Neuronal stem cell (in vitro differentiated cells): Measurements from ENCODE around the gene PDGFA.

Experiments used
- DNase-seq: peaks from one replicate; pipeline ENCODE4 v3.0.0-alpha.2; 2013; ENCODE audit warnings: low spot score
- H2AFZ ChIP-seq: one replicate; pipeline ENCODE4 v1.6.1; 2013; ENCODE audit warnings: mild to moderate bottlenecking, low read length, inconsistent platforms
- H2AK5ac ChIP-seq: 2 replicates; pipeline ENCODE4 v1.6.1; 2013; ENCODE audit warnings: low read depth, mild to moderate bottlenecking, inconsistent platforms, low read length, moderate library complexity, mixed read lengths
- H2BK120ac ChIP-seq: 2 replicates; pipeline ENCODE4 v1.6.1; 2013; ENCODE audit warnings: low read depth, mild to moderate bottlenecking, inconsistent platforms, low read length, moderate library complexity, mixed read lengths
- H2BK12ac ChIP-seq: one replicate; pipeline ENCODE4 v1.6.1; 2013; ENCODE audit warnings: low read length, inconsistent platforms
- H2BK15ac ChIP-seq: 2 replicates; pipeline ENCODE4 v1.6.1; 2013; ENCODE audit warnings: mild to moderate bottlenecking, low read length, inconsistent platforms, mixed read lengths
- H2BK5ac ChIP-seq: one replicate; pipeline ENCODE4 v1.6.1; 2013; ENCODE audit warnings: inconsistent platforms, mild to moderate bottlenecking, low read length, moderate library complexity
- H3K14ac ChIP-seq: one replicate; pipeline ENCODE4 v1.6.1; 2013; ENCODE audit warnings: low read length, inconsistent platforms
- H3K18ac ChIP-seq: 2 replicates; pipeline ENCODE4 v1.6.1; 2013; ENCODE audit warnings: low read length, inconsistent platforms
- H3K23ac ChIP-seq: 2 replicates; pipeline ENCODE4 v1.6.1; 2013; ENCODE audit warnings: low read depth, mild to moderate bottlenecking, mixed read lengths, low read length, inconsistent platforms; ENCODE audit not compliant: poor library complexity
- H3K27ac ChIP-seq: replicated peaks from 3 replicates; pipeline ENCODE4 v1.5.1; 2013; ENCODE audit warnings: low read length, inconsistent platforms
- H3K27me3 ChIP-seq, 3 experiments: 2 replicates each; pipeline ENCODE4 v1.6.1; 2013; ENCODE audit warnings: low read length in 3 of 3, mild to moderate bottlenecking in 2 of 3, inconsistent platforms in 1 of 3, low read depth in 1 of 3, mixed read lengths in 1 of 3, moderate library complexity in 1 of 3; ENCODE audit not compliant: control insufficient read depth in 3 of 3, insufficient read depth in 3 of 3
- H3K36me3 ChIP-seq, 2 donors: replicated peaks in 1 of 2; 2 replicates each; pipeline ENCODE4 v1.6.1; 2013; ENCODE audit warnings: low read length in 2 of 2; ENCODE audit not compliant: control insufficient read depth in 2 of 2, insufficient read depth in 2 of 2
- H3K4ac ChIP-seq: 2 replicates; pipeline ENCODE4 v1.6.1; 2013; ENCODE audit warnings: inconsistent platforms, mild to moderate bottlenecking, low read length, moderate library complexity
- H3K4me1 ChIP-seq, 2 donors: 1 replicate in 1 of 2; 2 replicates in 1 of 2; pipeline ENCODE4 v1.6.1; 2013; ENCODE audit warnings: low read length in 2 of 2, low read depth in 1 of 2; ENCODE audit not compliant: control insufficient read depth in 2 of 2, insufficient read depth in 1 of 2
- H3K4me2 ChIP-seq: one replicate; pipeline ENCODE4 v1.6.1; 2013; ENCODE audit warnings: mild to moderate bottlenecking, low read length, inconsistent platforms; ENCODE audit not compliant: insufficient read depth, poor library complexity, severe bottlenecking
- H3K4me3 ChIP-seq, 2 donors: 2 replicates each; pipeline ENCODE4 v1.5.1; 2013; ENCODE audit warnings: low read length in 2 of 2, mild to moderate bottlenecking in 2 of 2, inconsistent platforms in 1 of 2, moderate library complexity in 1 of 2
- H3K79me1 ChIP-seq: one replicate; pipeline ENCODE4 v1.6.1; 2013; ENCODE audit warnings: low read depth, mild to moderate bottlenecking, inconsistent platforms, low read length, moderate library complexity
- H3K9ac ChIP-seq: one replicate; pipeline ENCODE4 v1.6.1; 2013; ENCODE audit warnings: mild to moderate bottlenecking, low read depth, low read length, inconsistent platforms; ENCODE audit not compliant: poor library complexity
- H3K9me3 ChIP-seq, 2 donors: replicated peaks in 1 of 2; 2 replicates each; pipeline versions ENCODE3 to v1.6.1; 2013; ENCODE audit warnings: low read length in 2 of 2, mild to moderate bottlenecking in 2 of 2, inconsistent platforms in 1 of 2, low read depth in 1 of 2, mixed read lengths in 1 of 2, moderate library complexity in 1 of 2; ENCODE audit not compliant: control insufficient read depth in 2 of 2, insufficient read depth in 1 of 2
- H4K8ac ChIP-seq: one replicate; pipeline ENCODE4 v1.6.1; 2013; ENCODE audit warnings: low read depth, mild to moderate bottlenecking, inconsistent platforms, low read length, moderate library complexity
- H4K91ac ChIP-seq: one replicate; pipeline ENCODE4 v1.6.1; 2013; ENCODE audit warnings: low read length, low read depth, mild to moderate bottlenecking, inconsistent platforms; ENCODE audit not compliant: poor library complexity
- WGBS, 2 donors: extraction: QIAGEN DNeasy Blood & Tissue Kit; methylation state at CpG; one replicate each; pipeline ENCODE4 v1.1.7; 2013; ENCODE audit warnings: missing lambda C conversion rate in 2 of 2, mixed read lengths in 1 of 2; ENCODE audit not compliant: insufficient read length in 2 of 2, insufficient replicate concordance in 1 of 2; ENCODE audit errors: extremely low coverage in 2 of 2; 5-methylcytosine and 5-hydroxymethylcytosine counted together

The PDGFA gene

DNA sequence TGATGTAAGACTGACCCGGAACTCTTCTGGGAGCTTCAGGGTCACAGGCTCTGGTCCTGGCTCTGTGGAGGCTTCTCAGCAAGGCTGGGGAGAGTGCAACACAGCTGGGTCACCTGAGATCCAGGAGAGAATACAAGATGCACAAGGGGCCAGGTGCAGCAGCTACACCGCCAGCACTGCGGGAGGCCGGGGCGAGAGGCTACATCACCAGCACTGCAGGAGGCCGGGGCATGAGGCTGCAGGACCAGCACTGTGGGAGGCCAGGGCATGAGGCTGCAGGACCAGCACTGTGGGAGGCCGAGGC, 44.3 kb downstream of the PDGFA start:
- no peak overlapping the region for H2BK5ac ChIP-seq
- peak overlapping the region; percentile 49 for H2BK15ac ChIP-seq
- H3K79me1 ChIP-seq, result no peaks in the 10 kb centered on the region
- H3K4me1 ChIP-seq, result peaks cover 0 to 6% of the 10 kb centered on the region in 2 donors
- peak overlapping the region; percentile 83 for H3K18ac ChIP-seq
- H2BK12ac ChIP-seq, result no peak overlapping the region
- no peak overlapping the region for H4K8ac ChIP-seq
- no peak overlapping the region for H3K14ac ChIP-seq
- no peak overlapping the region for H3K4me2 ChIP-seq
- H3K23ac ChIP-seq, result no peak overlapping the region
- no peak overlapping the region for H3K27ac ChIP-seq
- no peak overlapping the region for H3K4me3 ChIP-seq
- H2AFZ ChIP-seq, result no peak overlapping the region
- H3K4ac ChIP-seq, result no peak overlapping the region
- H3K9ac ChIP-seq, result no peak overlapping the region
- no peaks in the 10 kb centered on the region for H3K36me3 ChIP-seq
- no peak for DNase-seq
- H2BK120ac ChIP-seq, result no peak overlapping the region
- H4K91ac ChIP-seq, result no peak overlapping the region
- H2AK5ac ChIP-seq, result peak overlapping the region; percentile 42
- peaks cover 0 to 18% (median 0%) of the 10 kb centered on the region in 3 experiments for H3K27me3 ChIP-seq
- no CpG with 5 or more reads among the region's 7 CpGs for WGBS, 2 donors
- H3K9me3 ChIP-seq, result peaks cover 0 to 8% of the 10 kb centered on the region in 2 donors

DNA sequence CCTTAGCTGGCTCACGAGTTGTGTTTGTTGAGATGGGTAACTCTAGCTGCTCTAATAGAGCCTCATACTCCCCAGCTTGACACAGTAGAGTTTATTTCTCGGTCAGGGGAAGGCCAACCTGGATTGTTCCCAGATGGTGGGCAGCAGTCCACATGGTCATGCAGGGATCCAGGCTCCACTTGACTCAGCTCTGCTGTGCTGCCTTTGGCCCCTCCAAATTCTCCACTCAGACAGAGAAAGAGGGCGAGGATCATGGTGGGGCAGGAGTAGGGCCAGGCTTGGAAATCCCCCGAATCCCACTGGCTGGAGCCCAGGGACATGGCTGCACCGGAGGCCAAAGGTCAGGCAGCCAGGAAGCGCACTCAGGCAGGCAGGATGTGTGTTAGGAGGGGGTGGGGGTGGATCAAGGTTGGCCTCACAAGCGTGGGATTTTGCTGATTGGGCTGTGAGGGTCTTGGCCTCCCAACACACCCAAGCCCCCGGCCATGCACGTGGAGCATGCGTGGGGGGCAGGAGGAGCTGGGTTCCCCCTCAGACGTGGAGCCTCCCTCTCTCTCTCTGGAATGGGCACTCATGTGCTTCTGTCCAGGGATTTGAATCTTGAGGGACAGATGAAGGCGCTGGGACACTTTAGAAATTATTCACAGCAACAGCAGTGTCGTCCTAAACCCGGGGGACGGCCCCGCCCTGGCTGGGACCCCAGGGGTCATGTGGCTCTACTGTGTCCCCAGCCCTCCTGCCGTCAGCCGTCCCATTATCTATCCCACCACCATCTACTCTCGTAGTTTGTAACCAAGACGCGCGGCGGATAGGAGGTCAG, 44.8 kb downstream of the PDGFA start:
- no peak for DNase-seq
- peaks cover 0 to under 1% of the 10 kb centered on the region in 2 donors for H3K4me1 ChIP-seq
- H3K18ac ChIP-seq, result peak overlapping the region; percentile 83
- peaks cover 0 to 12% (median 0%) of the 10 kb centered on the region in 3 experiments for H3K27me3 ChIP-seq
- no CpG with 5 or more reads among the region's 23 CpGs for WGBS, 2 donors
- H4K91ac ChIP-seq, result no peak overlapping the region
- H3K9me3 ChIP-seq, result peaks cover 0 to 8% of the 10 kb centered on the region in 2 donors
- H4K8ac ChIP-seq, result no peak overlapping the region
- no peak overlapping the region for H2BK5ac ChIP-seq
- H3K9ac ChIP-seq, result no peak overlapping the region
- no peak overlapping the region for H3K4me3 ChIP-seq
- no peak overlapping the region for H2BK12ac ChIP-seq
- H2BK15ac ChIP-seq, result peak overlapping the region; percentile 49
- peak overlapping the region; percentile 38 for H3K14ac ChIP-seq
- H3K23ac ChIP-seq, result no peak overlapping the region
- H3K27ac ChIP-seq, result no peak overlapping the region
- H3K79me1 ChIP-seq, result no peaks in the 10 kb centered on the region
- H3K36me3 ChIP-seq, result no peaks in the 10 kb centered on the region
- peak overlapping the region; percentile 42 for H2AK5ac ChIP-seq
- H3K4ac ChIP-seq, result peak overlapping the region; percentile 89
- H3K4me2 ChIP-seq, result no peak overlapping the region
- no peak overlapping the region for H2BK120ac ChIP-seq
- peak overlapping the region; percentile 5 for H2AFZ ChIP-seq

DNA sequence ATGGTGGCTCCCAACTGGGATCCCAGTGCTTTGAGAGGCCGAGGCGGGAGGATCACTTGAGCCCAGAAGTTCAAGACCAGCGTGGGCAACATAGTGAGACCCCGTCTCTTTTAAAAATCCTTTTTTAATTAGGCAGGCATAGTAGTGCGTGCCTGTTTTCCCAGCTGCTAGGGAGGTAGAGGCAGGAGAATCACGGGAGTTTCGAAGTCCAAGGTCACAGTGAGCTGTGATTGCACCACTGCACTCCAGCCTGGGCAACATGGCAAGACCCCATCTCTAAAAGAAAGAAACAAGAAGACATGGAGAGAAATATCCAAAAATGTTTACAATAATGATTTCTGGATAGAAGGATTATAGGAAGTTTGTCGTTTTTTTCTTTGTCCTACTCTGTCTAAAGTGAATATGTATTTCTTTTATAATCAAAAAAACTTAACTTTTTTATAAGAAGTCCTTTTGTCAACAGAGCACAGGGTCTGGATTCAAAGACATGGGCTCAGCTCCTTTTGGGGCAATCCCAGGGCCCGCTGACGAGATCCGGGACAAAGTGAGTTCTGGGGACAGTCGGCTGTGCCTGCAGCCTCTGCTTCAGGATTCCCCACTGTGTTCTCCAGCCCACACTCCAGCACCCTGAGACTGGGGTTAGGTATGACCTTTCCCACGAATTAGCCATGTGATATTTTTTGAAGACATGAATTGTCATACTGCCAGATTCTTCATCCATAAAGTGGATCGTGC, 45.6 kb downstream of the PDGFA start:
- H3K23ac ChIP-seq, result no peak overlapping the region
- DNase-seq, result no peak
- H2BK15ac ChIP-seq, result no peak overlapping the region
- H3K27ac ChIP-seq, result no peak overlapping the region
- no peak overlapping the region for H3K4ac ChIP-seq
- no peaks in the 10 kb centered on the region for H3K4me1 ChIP-seq
- no CpG with 5 or more reads among the region's 14 CpGs for whole genome bisulfite sequencing, 2 donors
- no peak overlapping the region for H3K9ac ChIP-seq
- H3K4me3 ChIP-seq, result no peak overlapping the region
- H3K18ac ChIP-seq, result no peak overlapping the region
- H2AFZ ChIP-seq, result no peak overlapping the region
- no peaks in the 10 kb centered on the region for H3K79me1 ChIP-seq
- H2BK5ac ChIP-seq, result no peak overlapping the region
- H2BK120ac ChIP-seq, result no peak overlapping the region
- no peaks in the 10 kb centered on the region for H3K36me3 ChIP-seq
- H3K9me3 ChIP-seq, result peaks cover 0 to 8% of the 10 kb centered on the region in 2 donors
- no peak overlapping the region for H3K14ac ChIP-seq
- peaks cover 0 to 5% (median 0%) of the 10 kb centered on the region in 3 experiments for H3K27me3 ChIP-seq
- no peak overlapping the region for H2AK5ac ChIP-seq
- no peak overlapping the region for H4K8ac ChIP-seq
- no peak overlapping the region for H3K4me2 ChIP-seq
- H2BK12ac ChIP-seq, result no peak overlapping the region
- H4K91ac ChIP-seq, result no peak overlapping the region

DNA sequence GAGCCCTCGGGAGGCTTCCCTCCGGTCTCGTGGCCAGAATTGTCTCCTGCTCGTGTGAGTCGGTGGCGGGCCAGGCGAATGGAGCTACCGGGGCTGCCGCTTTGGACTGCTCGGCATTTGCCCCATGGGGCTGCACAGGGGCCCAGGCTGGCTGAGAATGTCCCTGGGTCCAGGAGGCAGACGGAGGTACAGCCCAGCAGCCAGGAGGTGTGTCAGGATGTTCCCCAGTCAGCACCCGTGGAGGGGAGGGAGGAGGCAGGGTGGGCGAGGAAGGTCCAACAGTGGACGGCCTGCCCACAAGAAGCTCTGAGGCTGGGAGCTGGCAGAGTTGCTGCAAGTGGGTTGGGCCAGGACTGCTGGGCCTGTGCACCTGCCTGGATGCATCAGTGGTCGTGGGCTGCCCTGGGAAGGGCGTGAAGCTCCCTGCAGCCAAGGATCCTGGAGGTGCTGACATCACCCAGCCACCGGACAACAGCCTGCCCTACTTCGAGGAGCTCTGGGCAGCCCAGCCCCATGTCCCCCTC, 46.4 kb downstream of the PDGFA start:
- Histone ChIP-seq H2AFZ (no peak overlapping the region), H3K23ac (no peak overlapping the region), H4K91ac (no peak overlapping the region), H3K18ac (peak overlapping the region; percentile 71), H2BK120ac (peak overlapping the region; percentile 41), H2AK5ac (peak overlapping the region; percentile 40), H3K9ac (no peak overlapping the region), H3K4me1 (no peaks in the 10 kb centered on the region), H3K79me1 (no peaks in the 10 kb centered on the region), H4K8ac (no peak overlapping the region), H2BK12ac (peak overlapping the region; percentile 94), H3K4me3 (no peak overlapping the region), H3K27ac (no peak overlapping the region), H3K4ac (no peak overlapping the region), H3K9me3 (peaks cover 0 to 9% of the 10 kb centered on the region in 2 donors), H3K27me3 (peaks cover 0 to 4% (median 0%) of the 10 kb centered on the region in 3 experiments), H3K4me2 (no peak overlapping the region), H3K36me3 (peaks cover 0 to 1% of the 10 kb centered on the region in 2 donors), H3K14ac (peak overlapping the region; percentile 31), H2BK5ac (no peak overlapping the region), H2BK15ac (peak overlapping the region; percentile 54)
- no peak for DNase-seq
- WGBS, 2 donors, result no CpG with 5 or more reads among the region's 18 CpGs
